GM12878 (cell line): Measurements from ENCODE around the gene OSGEPL1. TPM values are rescaled to one million over a fixed set of nuclear protein-coding genes. Genes with fewer than 3 reads are reported as not detected.

Experiments used
- ATF3 ChIP-seq: IDR thresholded peaks from 2 replicates; pipeline ENCODE4 v1.6.1; 2011; ENCODE audit warnings: low read depth, mild to moderate bottlenecking, low read length, moderate library complexity, borderline replicate concordance; ENCODE audit errors: extremely low read depth
- BRCA1 ChIP-seq: IDR thresholded peaks from 2 replicates; pipeline ENCODE4 v1.6.1; 2011; ENCODE audit warnings: low read depth, low read length, improper control_type of control experiment
- CEBPZ ChIP-seq: fragments of 150-350 bp; IDR thresholded peaks from 2 replicates; pipeline ENCODE4 v1.6.1; 2016; ENCODE audit warnings: low read depth, low read length
- E2F8 ChIP-seq: fragments of 450-650 bp; IDR thresholded peaks from 2 replicates; pipeline ENCODE4 v1.6.1; 2018; ENCODE audit warnings: mild to moderate bottlenecking, low read depth, moderate library complexity; ENCODE audit not compliant: partially characterized antibody
- ETV6 ChIP-seq, 2 experiments: fragments of 450-650 bp in 1 of 2; IDR thresholded peaks in 1 of 2; conservative IDR thresholded peaks in 1 of 2; 2 replicates each; pipeline ENCODE4 v1.6.1; 2014; ENCODE audit warnings: antibody characterized with exemption in 1 of 2, borderline replicate concordance in 1 of 2, low read depth in 1 of 2, mild to moderate bottlenecking in 1 of 2, moderate library complexity in 1 of 2
- EZH2 ChIP-seq: IDR thresholded peaks from 2 replicates; pipeline ENCODE4 v1.6.1; 2012; ENCODE audit warnings: low read depth, mild to moderate bottlenecking, control low read depth, inconsistent platforms, low read length, borderline replicate concordance; ENCODE audit not compliant: control insufficient read depth
- GATAD2B ChIP-seq: fragments of 450-650 bp; conservative IDR thresholded peaks from 2 replicates; pipeline ENCODE4 v1.6.1; 2017; ENCODE audit warnings: low read depth, mild to moderate bottlenecking, moderate library complexity
- IKZF1 ChIP-seq: fragments of 450-650 bp; conservative IDR thresholded peaks from 2 replicates; pipeline ENCODE4 v1.6.1; 2017; ENCODE audit warnings: antibody characterized with exemption, mild to moderate bottlenecking
- KLF5 ChIP-seq: fragments of 450-650 bp; IDR thresholded peaks from 2 replicates; pipeline ENCODE4 v1.6.1; 2014; ENCODE audit warnings: mild to moderate bottlenecking; ENCODE audit not compliant: partially characterized antibody
- MYC ChIP-seq: IDR thresholded peaks from 2 replicates; pipeline ENCODE4 v1.6.1; 2011; ENCODE audit warnings: mild to moderate bottlenecking, low read length, moderate library complexity, inconsistent platforms; ENCODE audit not compliant: insufficient read depth, insufficient replicate concordance, insufficient read length, severe bottlenecking
- NBN ChIP-seq: fragments of 450-650 bp; IDR thresholded peaks from 2 replicates; pipeline ENCODE4 v1.6.1; 2016
- PBX3 ChIP-seq: IDR thresholded peaks from 2 replicates; pipeline ENCODE4 v1.6.1; 2011; ENCODE audit warnings: mild to moderate bottlenecking, low read depth, low read length, moderate library complexity; ENCODE audit not compliant: insufficient replicate concordance
- POLR2AphosphoS2 ChIP-seq: IDR thresholded peaks from 2 replicates; pipeline ENCODE4 v1.6.1; 2011; ENCODE audit warnings: low read depth, mild to moderate bottlenecking, low read length, improper control_type of control experiment, moderate library complexity
- POU2F2 ChIP-seq: IDR thresholded peaks from 3 replicates; pipeline ENCODE4 v1.6.1; 2011; ENCODE audit warnings: low read depth, mild to moderate bottlenecking, low read length, borderline replicate concordance
- RELA ChIP-seq: fragments of 450-650 bp; IDR thresholded peaks from 2 replicates; pipeline ENCODE4 v1.8.0; 2014; ENCODE audit warnings: borderline replicate concordance; ENCODE audit not compliant: partially characterized antibody
- SREBF2 ChIP-seq: IDR thresholded peaks from 2 replicates; pipeline ENCODE4 v1.6.1; 2012; ENCODE audit warnings: mild to moderate bottlenecking, low read length
- SUPT20H ChIP-seq: IDR thresholded peaks from 2 replicates; pipeline ENCODE4 v1.6.1; 2011; ENCODE audit warnings: low read depth, mild to moderate bottlenecking, low read length, moderate library complexity, borderline replicate concordance; ENCODE audit not compliant: control insufficient read depth
- TAF1 ChIP-seq: IDR thresholded peaks from 2 replicates; pipeline ENCODE4 v1.6.1; 2011; ENCODE audit warnings: mild to moderate bottlenecking, low read depth, low read length, borderline replicate concordance
- ZNF207 ChIP-seq: fragments of 450-650 bp; IDR thresholded peaks from 2 replicates; pipeline ENCODE4 v1.6.1; 2014; ENCODE audit warnings: antibody characterized with exemption, mild to moderate bottlenecking, borderline replicate concordance
- polyA plus RNA-seq, 11 experiments: library from polyadenylated mRNA; depleted of rRNA in 4 of 11; unstranded in 6 of 11; stranded (reverse) in 5 of 11; fragments of >200 nt; fragmentation: Nextera tagmentation in 4 of 11; fragmentation: Illumina TruSeq in 1 of 11; extraction: Ambion mirVana in 4 of 11; extraction: Trizol in 1 of 11; gene quantifications; 1 replicate in 1 of 11; 2 replicates in 10 of 11; pipeline versions ENCODE4 v1.2.1 to v1.2.3, GENCODE V29; 2011 to 2016; ENCODE audit warnings: inconsistent platforms in 2 of 11, missing spikeins in 2 of 11, low read depth in 1 of 11
- total RNA-seq, 4 experiments: library from RNA; depleted of rRNA in 3 of 4; stranded (reverse); fragments of >200 nt in 3 of 4; fragmentation: Illumina TruSeq in 1 of 4; extraction: Trizol in 1 of 4; gene quantifications; 2 replicates each; pipeline versions ENCODE4 v1.2.1 to v1.2.3, GENCODE V29; 2013 to 2021

OSGEPL1 gene
- total and polyA plus RNA-seq, 10 of the 15 experiments (the other 5 are each of a cell fraction or from before 2014, with no cell fraction given), result 6.7 to 18.0 (median 9.4) TPM

GRCh38 chr2:189783927-189784867 lies 21.6 kb upstream of the OSGEPL1 start, which contains the start of the genes ORMDL1 and PMS1 (continued):
- no peak for TF ChIP-seq CEBPZ
- TF ChIP-seq POU2F2, result 0 out of 3 replicates have a peak, but pooled peaks have one; percentile 3
- peak; percentile 82; the same call in 1 of the 2 replicates for TF ChIP-seq POLR2AphosphoS2
- TF ChIP-seq SUPT20H, result no peak
- peak; percentile 93 for TF ChIP-seq KLF5
- peak; percentile 83 for TF ChIP-seq NBN
- no peak; the same call in 1 of the 2 replicates for TF ChIP-seq TAF1
- TF ChIP-seq GATAD2B, result peak; percentile 74
- no peak for TF ChIP-seq E2F8
- TF ChIP-seq RELA, result peak; percentile 47
- peak; percentile 92 for TF ChIP-seq IKZF1
- no peak for TF ChIP-seq BRCA1
- TF ChIP-seq PBX3, result peak; percentile 98
- peak; percentile 81 for TF ChIP-seq MYC
- TF ChIP-seq SREBF2, result no peak
- TF ChIP-seq ETV6 (conservative IDR thresholded peaks at IDR 0.05 in 1 of 2, IDR thresholded peaks at IDR 0.05 in 1 of 2; ENCODE audit: borderline replicate concordance in 1 of 2, low read depth in 1 of 2), result no peak; a peak in 1 of 4 replicates
- TF ChIP-seq ATF3, result no peak
- TF ChIP-seq ZNF207, result peak; percentile 78
- no peak for TF ChIP-seq EZH2
